ENCODE results near the gene CNOT1. TPM values are rescaled to one million over a fixed set of nuclear protein-coding genes. Genes with fewer than 3 reads are reported as not detected.

Gene CNOT1
- total RNA-seq, 1 donor from 2014 or later, result 266 TPM

GRCh38 chr16:58515871-58516767 lies 113.5 kb downstream of the CNOT1 start:
- no peaks in the 10 kb centered on the region for H3K9me3 Mint-ChIP-seq
- POLR2A ChIA-PET, result no interaction called here
- peak; percentile 70 for ATAC-seq (ENCODE audit: low read depth)
- peaks cover 24% of the 10 kb centered on the region for H3K4me1 Mint-ChIP-seq
- H3K27ac Mint-ChIP-seq, result peak overlapping the region; percentile 84
- TF ChIP-seq CTCF (IDR thresholded peaks at IDR 0.05), result no peak
- intact Hi-C loops (cut with micrococcal nuclease), result loop anchor here (1.0 to 10.0 kb wide), 4 partner anchors 114 to 391 kb away; partner anchors contain the start of genes CFAP20, GINS3 and GOT2
- peak overlapping the region; percentile 91 for H3K4me3 Mint-ChIP-seq
- no peak for DNase-seq
- H3K36me3 Mint-ChIP-seq (ENCODE audit: low read depth), result peaks cover 43% of the 10 kb centered on the region
- CTCF ChIA-PET, result no interaction called here
- no peaks in the 10 kb centered on the region for H3K27me3 Mint-ChIP-seq

DNA sequence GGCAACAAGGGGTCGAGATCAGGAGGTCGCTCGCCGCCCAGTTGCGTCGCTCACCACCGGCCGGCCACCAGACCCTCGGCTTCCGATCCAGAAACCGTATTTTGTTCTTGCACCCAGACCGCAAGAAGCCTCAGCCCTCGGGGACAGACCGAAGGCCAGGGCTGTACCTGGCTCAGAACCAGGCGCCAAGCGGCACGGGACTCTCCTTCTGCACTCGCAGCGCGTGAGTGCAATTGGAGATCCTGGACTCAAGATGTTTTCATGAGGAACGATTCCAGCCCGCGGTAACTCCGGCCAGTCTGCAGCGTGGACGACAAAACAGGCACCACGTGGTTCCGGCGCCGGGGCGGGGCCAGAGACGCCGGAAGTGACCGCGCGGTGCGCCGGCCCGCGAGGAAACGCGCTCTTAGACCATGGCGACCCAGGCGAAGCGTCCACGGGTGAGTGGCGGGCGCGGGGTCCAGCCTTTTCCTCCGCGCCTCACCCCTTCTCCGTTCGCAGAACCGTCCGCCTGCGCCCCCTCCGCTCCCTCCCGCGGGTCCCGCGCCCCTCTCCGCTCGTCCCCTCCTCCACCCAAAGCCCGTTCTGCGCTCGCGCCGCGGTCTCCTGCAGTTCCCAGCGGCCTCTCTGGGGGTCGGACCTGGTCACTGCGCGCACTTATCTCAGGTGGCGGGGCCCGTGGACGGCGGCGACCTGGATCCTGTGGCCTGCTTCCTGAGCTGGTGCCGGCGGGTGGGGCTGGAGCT lies 114.3 kb downstream of the CNOT1 start, which contains the start of gene SETD6:
TSS of gene SETD6 (plus strand) at position 393 of the 746 bp plus-strand sequence. CDS start at position 414, 21 bp downstream.
- Mint-ChIP-seq H3K27ac (peak within 1 kb of the TSS; percentile 84), H3K4me1 (peaks cover 24% of the 10 kb centered on the region), H3K36me3 (ENCODE audit: low read depth) (peaks cover 35% of the 10 kb centered on the region), H3K9me3 (no peaks in the 10 kb centered on the region), H3K4me3 (peak within 1 kb of the TSS; percentile 91), H3K27me3 (no peaks in the 10 kb centered on the region)
- no peak for TF ChIP-seq CTCF (IDR thresholded peaks at IDR 0.05)
- ChIA-PET CTCF (interaction anchor here (2.5 kb wide), 1 partner anchor 145 kb away, joined by 11 read pairs; no protein-coding TSS in a partner anchor), POLR2A (no interaction called here)
- DNase-seq, result peak; percentile 81
- intact Hi-C loops (cut with micrococcal nuclease), result loop anchor here (1.0 to 10.0 kb wide), 4 partner anchors 115 to 390 kb away; partner anchors contain the start of genes CFAP20, GINS3 and GOT2
- peak; percentile 77 for ATAC-seq (ENCODE audit: low read depth)

DNA sequence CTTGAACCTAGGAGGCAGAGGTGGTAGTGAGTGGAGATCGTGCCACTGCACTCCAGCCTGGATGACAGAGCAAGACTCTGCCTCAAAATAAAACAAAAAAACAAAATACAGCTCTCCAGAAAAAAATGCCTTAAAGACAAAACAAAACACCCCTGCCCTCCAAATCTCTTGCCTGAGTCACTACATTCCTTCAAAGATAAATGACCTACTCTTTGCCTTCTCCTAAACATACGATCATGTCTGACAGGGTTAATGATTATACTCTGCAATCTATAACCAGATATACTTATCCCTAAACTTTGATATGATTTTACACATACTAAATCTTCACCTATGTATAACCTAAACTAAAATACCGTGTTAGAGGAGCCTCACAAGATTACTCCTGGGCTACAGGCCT lies 115.8 kb downstream of the CNOT1 start:
- TF ChIP-seq CTCF (IDR thresholded peaks at IDR 0.05), result no peak
- H3K27ac Mint-ChIP-seq, result peak overlapping the region; percentile 24
- H3K4me1 Mint-ChIP-seq, result peaks cover 24% of the 10 kb centered on the region
- H3K9me3 Mint-ChIP-seq, result no peaks in the 10 kb centered on the region
- H3K36me3 Mint-ChIP-seq (ENCODE audit: low read depth), result peaks cover 20% of the 10 kb centered on the region
- ChIA-PET POLR2A (no interaction called here), CTCF (interaction anchor here (0.6 to 3.6 kb wide), 4 partner anchors 14 to 496 kb away, joined by 3 to 37 read pairs (median 8); partner anchors contain the start of gene NDRG4)
- no peaks in the 10 kb centered on the region for H3K27me3 Mint-ChIP-seq
- intact Hi-C loops (cut with micrococcal nuclease), result loop anchor here (2.0 to 10.0 kb wide), 2 partner anchors 121 to 389 kb away; partner anchors contain the start of genes CFAP20 and GINS3
- DNase-seq, result no peak
- peak overlapping the region; percentile 19 for H3K4me3 Mint-ChIP-seq
- ATAC-seq (ENCODE audit: low read depth), result no peak

DNA sequence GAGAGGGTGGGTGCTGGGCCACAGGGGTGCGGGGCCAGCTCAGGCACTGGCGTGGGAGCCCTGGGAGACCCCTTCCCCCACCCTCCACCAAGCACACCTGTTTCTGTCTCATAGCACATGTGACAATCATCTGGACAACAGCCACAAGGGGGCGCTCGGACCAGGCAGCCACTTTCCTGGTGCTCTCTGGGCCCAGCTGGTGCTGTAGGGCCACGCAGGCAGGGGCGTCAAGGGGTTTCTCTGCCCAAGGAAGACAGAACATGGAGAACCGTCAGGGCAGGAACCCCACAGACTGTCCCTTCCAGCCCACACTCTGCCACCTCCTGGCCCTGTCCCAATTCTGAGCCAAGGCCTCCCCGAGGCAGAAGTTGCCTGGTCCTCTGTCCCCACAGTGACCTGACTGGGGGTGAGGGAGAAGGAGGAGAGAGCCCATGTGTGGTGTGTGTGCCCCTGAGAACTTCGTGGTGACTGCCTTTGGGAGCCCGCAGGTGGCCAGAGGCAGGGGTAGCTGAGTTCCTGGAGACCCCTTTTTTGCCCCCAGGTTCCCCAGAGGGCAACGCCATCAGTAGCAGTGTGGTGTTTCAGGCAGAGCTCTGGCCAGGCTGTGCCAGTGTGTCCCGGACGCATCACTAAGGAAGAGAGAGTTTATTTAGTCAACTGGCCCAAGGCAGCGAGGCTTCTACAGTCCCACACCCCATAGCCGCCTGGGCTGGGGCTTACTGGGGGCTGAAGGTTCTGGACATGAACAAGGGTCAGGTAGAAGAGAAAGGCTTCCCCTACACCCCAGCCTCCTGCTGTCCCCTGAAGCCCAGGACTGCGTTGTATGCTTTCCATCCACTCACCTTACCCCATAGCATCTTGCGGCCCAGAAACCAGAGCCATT lies 117.5 kb downstream of the CNOT1 start:
- intact Hi-C loops (cut with micrococcal nuclease), result loop anchor here (1.0 to 10.0 kb wide), 3 partner anchors 149 to 387 kb away; partner anchors contain the start of gene CFAP20
- H3K9me3 Mint-ChIP-seq, result no peaks in the 10 kb centered on the region

More for the DNA sequence above, 117.5 kb downstream of the CNOT1 start:
- DNase-seq (peak; percentile 74), ATAC-seq (ENCODE audit: low read depth) (no peak)
- ChIA-PET CTCF (interaction anchor here (0.6 to 3.6 kb wide), 8 partner anchors 11 to 244 kb away, joined by 3 to 37 read pairs (median 4); no protein-coding TSS in a partner anchor), POLR2A (interaction anchor here (1.0 kb wide), 1 partner anchor 236 kb away, joined by 4 read pairs; no protein-coding TSS in a partner anchor)
- Mint-ChIP-seq H3K4me3 (no peak overlapping the region), H3K27ac (no peak overlapping the region), H3K4me1 (peaks cover 18% of the 10 kb centered on the region), H3K27me3 (no peaks in the 10 kb centered on the region), H3K36me3 (ENCODE audit: low read depth) (peaks cover 3% of the 10 kb centered on the region)
- peak; percentile 53 for TF ChIP-seq CTCF (IDR thresholded peaks at IDR 0.05)
